A549 (cell line): ENCODE measurements around the gene MYO1D. TPM values are rescaled to one million over a fixed set of nuclear protein-coding genes. Genes with fewer than 3 reads are reported as not detected.

Experiments used
- ATAC-seq, 2 experiments: fragments of 200-7000 bp in 1 of 2; fragments of >200 bp in 1 of 2; cut with Nextera tagmentation in 1 of 2; cut with Tn5 transposase in 1 of 2; 3 replicates each; pipeline versions ENCODE4 v1.8.0 to v1.9.1; 2018 to 2020; ENCODE audit warnings: mild to moderate bottlenecking in 1 of 2, moderate library complexity in 1 of 2
- CTCF ChIA-PET: fragments of 300-600 bp; sonication (Branson Sonifier 250); formaldehyde crosslinking; extraction: SDS; loops from one replicate; lab custom pipeline; 2021; ENCODE audit warnings: antibody characterized with exemption, inconsistent platforms; lab: Yijun Ruan, JAX
- POLR2A ChIA-PET: fragments of 350-600 bp; formaldehyde crosslinking; extraction: SDS; loops from one replicate; lab custom pipeline; 2021; ENCODE audit warnings: antibody characterized with exemption, inconsistent platforms; lab: Yijun Ruan, JAX
- DNase-seq, 2 experiments: peaks; one replicate each; pipeline versions ENCODE4 v3.0.0 to v3.0.0-alpha.2; 2011 to 2016; ENCODE audit warnings: low read depth in 1 of 2, low spot score in 1 of 2
- FAIRE-seq: peaks from 2 replicates; lab custom pipeline; 2011; peaks lifted over from hg19 to GRCh38; lab: Jason Lieb, UNC
- H3K27ac ChIP-seq, 2 experiments: fragments of >200 bp; sonication (Bioruptor Twin); formaldehyde crosslinking; 3 replicates each; pipeline ENCODE4 v1.5.1; 2016 to 2017
- H3K4me1 ChIP-seq: fragments of >200 bp; sonication (Bioruptor Twin); formaldehyde crosslinking; 3 replicates; pipeline ENCODE4 v1.6.1; 2016
- H3K4me2 ChIP-seq: fragments of >200 bp; sonication (Bioruptor Twin); formaldehyde crosslinking; 3 replicates; pipeline ENCODE4 v1.6.1; 2016
- H3K4me3 ChIP-seq: fragments of >200 bp; sonication (Bioruptor Twin); formaldehyde crosslinking; 3 replicates; pipeline ENCODE4 v1.5.1; 2016
- H3K9me3 ChIP-seq: fragments of >200 bp; sonication (Bioruptor Twin); formaldehyde crosslinking; 3 replicates; pipeline ENCODE4 v1.6.1; 2016
- BCL3 ChIP-seq: fragments of >200 bp; sonication (Bioruptor Twin); formaldehyde crosslinking; IDR thresholded peaks from 3 replicates; pipeline ENCODE4 v1.6.1; 2016
- CHD2 ChIP-seq: fragments of 150-350 bp; IDR thresholded peaks from 2 replicates; pipeline ENCODE4 v1.6.1; 2014; ENCODE audit warnings: low read length; ENCODE audit not compliant: partially characterized antibody
- ESRRA ChIP-seq: fragments of 150-350 bp; IDR thresholded peaks from 2 replicates; pipeline ENCODE4 v1.6.1; 2014; ENCODE audit warnings: mild to moderate bottlenecking, low read length, borderline replicate concordance
- FOSB ChIP-seq: fragments of 250-450 bp; sonication (Bioruptor Pico); IDR thresholded peaks from 2 replicates; pipeline ENCODE4 v1.5.0; 2020; ENCODE audit warnings: mild to moderate bottlenecking, moderate library complexity
- FOXS1 ChIP-seq: fragments of 250-450 bp; sonication (Bioruptor Pico); IDR thresholded peaks from 2 replicates; pipeline ENCODE4 v1.5.0; 2020; ENCODE audit warnings: mild to moderate bottlenecking, moderate library complexity
- GATA3 ChIP-seq: IDR thresholded peaks from 2 replicates; pipeline ENCODE4 v1.6.1; 2012; ENCODE audit warnings: borderline replicate concordance
- HOXB13 ChIP-seq: fragments of 250-450 bp; sonication (Bioruptor Pico); IDR thresholded peaks from 2 replicates; pipeline ENCODE4 v1.5.0; 2020; ENCODE audit warnings: low read depth, mild to moderate bottlenecking, moderate library complexity
- JUNB ChIP-seq: fragments of >200 bp; sonication (Bioruptor Twin); formaldehyde crosslinking; IDR thresholded peaks from 2 replicates; pipeline ENCODE4 v1.6.1; 2016
- MAFK ChIP-seq: fragments of 450-650 bp; IDR thresholded peaks from 2 replicates; pipeline ENCODE4 v1.6.1; 2014; ENCODE audit not compliant: partially characterized antibody
- NFE2L2 ChIP-seq: fragments of 150-350 bp; conservative IDR thresholded peaks from 2 replicates; pipeline ENCODE4 v1.6.1; 2014; ENCODE audit warnings: low read length
- NR3C1 ChIP-seq: fragments of >200 bp; sonication (Bioruptor Twin); formaldehyde crosslinking; IDR thresholded peaks from 3 replicates; pipeline ENCODE4 v1.6.1; 2017
- RNF2 ChIP-seq: fragments of 200-600 bp; sonication (generic); IDR thresholded peaks from 2 replicates; pipeline ENCODE4 v1.6.1; 2016; ENCODE audit warnings: low read depth, mild to moderate bottlenecking, antibody characterized with exemption, moderate library complexity, borderline replicate concordance
- SMC3 ChIP-seq: fragments of >200 bp; sonication (Bioruptor Twin); formaldehyde crosslinking; IDR thresholded peaks from 3 replicates; pipeline ENCODE4 v1.6.1; 2018; ENCODE audit warnings: inconsistent platforms
- TFCP2L1 ChIP-seq: fragments of 250-450 bp; sonication (Bioruptor Pico); IDR thresholded peaks from 2 replicates; pipeline ENCODE4 v1.5.0; 2021; ENCODE audit warnings: mild to moderate bottlenecking
- ZC3H11A ChIP-seq: fragments of 450-650 bp; IDR thresholded peaks from 2 replicates; pipeline ENCODE4 v1.6.1; 2014; ENCODE audit warnings: antibody characterized with exemption, mild to moderate bottlenecking
- WGBS: methylation state at CpG from one replicate; pipeline ENCODE4 v1.1.6; 2017; ENCODE audit errors: missing lambda C conversion rate; 5-methylcytosine and 5-hydroxymethylcytosine counted together
- polyA plus RNA-seq, 4 experiments: library from polyadenylated mRNA; depleted of rRNA in 3 of 4; stranded (reverse); fragments of >200 nt; fragmentation: RNase III in 1 of 4; extraction: RNeasy Plus Mini Kit Qiagen cat#74134 plus additional on column Dnase treatment in 1 of 4; gene quantifications; 2 replicates in 3 of 4; 3 replicates in 1 of 4; pipeline ENCODE4 v1.2.3, GENCODE V29; 2011 to 2017
- TF ChIP-seq, protein P1 (sequence below): IDR thresholded peaks from 2 replicates; pipeline ENCODE4 v1.6.1; 2012
- TF ChIP-seq, protein P2 (sequence below): IDR thresholded peaks from 2 replicates; pipeline ENCODE4 v1.6.1; 2012

The MYO1D gene
- polyA plus RNA-seq, 2 of the 4 experiments (the other 2 are of a cell fraction), result 2.8 to 4.2 TPM

DNA sequence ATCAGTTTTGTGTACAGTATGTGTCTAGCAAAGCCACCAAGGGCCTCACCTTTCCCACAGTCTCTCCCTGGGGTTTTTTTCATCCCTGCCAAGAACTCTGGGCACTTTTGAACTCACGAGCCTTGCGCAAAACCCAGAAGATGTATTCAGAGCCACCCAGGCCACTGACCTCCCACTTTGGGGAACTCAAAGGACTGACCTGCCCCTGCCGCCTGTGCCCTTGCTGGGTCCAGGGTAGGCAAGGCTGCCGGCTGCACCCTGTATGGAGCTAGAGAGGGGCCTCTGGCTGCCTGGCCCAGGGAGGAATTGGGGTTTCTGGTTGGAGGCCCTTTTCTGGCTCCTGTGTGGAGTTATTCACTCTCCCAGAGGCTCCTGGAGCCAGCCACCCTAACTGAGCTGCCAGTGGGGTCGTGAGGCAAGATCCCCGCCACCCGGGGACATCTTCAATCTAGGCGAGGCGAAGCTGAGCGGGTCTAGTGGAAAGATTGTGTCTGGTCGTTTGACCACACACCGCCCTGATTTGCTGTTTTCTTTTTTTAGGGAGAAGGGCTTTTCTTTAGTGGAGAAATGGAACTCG is 388.2 kb downstream of the MYO1D start:
- FAIRE-seq (no peak), DNase-seq (no peak), ATAC-seq (no peak)
- Histone ChIP-seq H3K9me3 (no peaks in the 10 kb centered on the region), H3K4me3 (no peak overlapping the region), H3K27ac (no peak overlapping the region), H3K4me1 (peaks cover 6% of the 10 kb centered on the region; the same call in 1 of the 3 replicates), H3K4me2 (no peak overlapping the region)
- 92% methylated on average over 13 of the region's 13 CpGs for WGBS
- POLR2A ChIA-PET, result interaction anchor here (0.5 kb wide), 1 partner anchor 32 kb away, joined by 5 read pairs; no protein-coding TSS in a partner anchor
- TF ChIP-seq, protein P1, sequence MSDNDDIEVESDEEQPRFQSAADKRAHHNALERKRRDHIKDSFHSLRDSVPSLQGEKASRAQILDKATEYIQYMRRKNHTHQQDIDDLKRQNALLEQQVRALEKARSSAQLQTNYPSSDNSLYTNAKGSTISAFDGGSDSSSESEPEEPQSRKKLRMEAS, result no peak
- TF ChIP-seq, protein P2, sequence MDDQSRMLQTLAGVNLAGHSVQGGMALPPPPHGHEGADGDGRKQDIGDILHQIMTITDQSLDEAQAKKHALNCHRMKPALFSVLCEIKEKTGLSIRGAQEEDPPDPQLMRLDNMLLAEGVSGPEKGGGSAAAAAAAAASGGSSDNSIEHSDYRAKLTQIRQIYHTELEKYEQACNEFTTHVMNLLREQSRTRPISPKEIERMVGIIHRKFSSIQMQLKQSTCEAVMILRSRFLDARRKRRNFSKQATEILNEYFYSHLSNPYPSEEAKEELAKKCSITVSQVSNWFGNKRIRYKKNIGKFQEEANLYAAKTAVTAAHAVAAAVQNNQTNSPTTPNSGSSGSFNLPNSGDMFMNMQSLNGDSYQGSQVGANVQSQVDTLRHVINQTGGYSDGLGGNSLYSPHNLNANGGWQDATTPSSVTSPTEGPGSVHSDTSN, result no peak
- no peak for TF ChIP-seq FOSB
- CTCF ChIA-PET, result interaction anchor here (1.0 to 23.7 kb wide), 4 partner anchors 11 to 266 kb away, joined by 4 to 298 read pairs (median 6); no protein-coding TSS in a partner anchor

- WGBS, result 97% methylated on average over 16 of the region's 16 CpGs
- Histone ChIP-seq H3K4me2 (peak overlapping the region; percentile 93), H3K4me1 (peaks cover 6% of the 10 kb centered on the region; the same call in 1 of the 3 replicates), H3K9me3 (no peaks in the 10 kb centered on the region), H3K4me3 (no peak overlapping the region), H3K27ac (no peak overlapping the region; a peak in 1 of 6 replicates)
- CTCF ChIA-PET, result interaction anchor here (1.1 to 23.7 kb wide), 5 partner anchors 12 to 267 kb away, joined by 4 to 298 read pairs (median 5); partner anchors contain the start of gene PSMD11
- TF ChIP-seq RNF2 (no peak), JUNB (no peak), CHD2 (no peak), HOXB13 (CRISPR knock-in tag) (no peak), NFE2L2 (no peak), BCL3 (no peak), GATA3 (no peak), TFCP2L1 (no peak), MAFK (no peak), FOXS1 (no peak), FOSB (no peak), ZC3H11A (no peak), ESRRA (no peak), NR3C1 (no peak)
- DNase-seq (no peak), ATAC-seq (no peak), FAIRE-seq (no peak)
- POLR2A ChIA-PET, result no interaction called here
Measured at GRCh38 chr17:32488177-32488542, 388.8 kb downstream of the MYO1D start.

DNA sequence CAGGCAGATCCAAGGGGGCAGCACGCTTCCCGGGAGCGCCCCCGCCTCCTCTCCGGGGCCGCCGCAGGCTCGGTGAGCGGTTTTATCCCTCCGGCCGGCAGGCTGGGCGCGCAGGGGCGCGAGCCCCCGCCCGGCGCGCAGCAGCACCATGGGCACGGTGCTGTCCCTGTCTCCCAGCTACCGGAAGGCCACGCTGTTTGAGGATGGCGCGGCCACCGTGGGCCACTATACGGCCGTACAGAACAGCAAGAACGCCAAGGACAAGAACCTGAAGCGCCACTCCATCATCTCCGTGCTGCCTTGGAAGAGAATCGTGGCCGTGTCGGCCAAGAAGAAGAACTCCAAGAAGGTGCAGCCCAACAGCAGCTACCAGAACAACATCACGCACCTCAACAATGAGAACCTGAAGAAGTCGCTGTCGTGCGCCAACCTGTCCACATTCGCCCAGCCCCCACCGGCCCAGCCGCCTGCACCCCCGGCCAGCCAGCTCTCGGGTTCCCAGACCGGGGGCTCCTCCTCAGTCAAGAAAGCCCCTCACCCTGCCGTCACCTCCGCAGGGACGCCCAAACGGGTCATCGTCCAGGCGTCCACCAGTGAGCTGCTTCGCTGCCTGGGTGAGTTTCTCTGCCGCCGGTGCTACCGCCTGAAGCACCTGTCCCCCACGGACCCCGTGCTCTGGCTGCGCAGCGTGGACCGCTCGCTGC is 389.3 kb downstream of the MYO1D start:
- Histone ChIP-seq H3K27ac (peak overlapping the region; percentile 86 to 92), H3K4me3 (peak overlapping the region; percentile 94), H3K4me1 (peaks cover 6% of the 10 kb centered on the region; the same call in 1 of the 3 replicates), H3K4me2 (peak overlapping the region; percentile 93), H3K9me3 (no peaks in the 10 kb centered on the region)
- ChIA-PET POLR2A (interaction anchor here (0.6 to 1.3 kb wide), 2 partner anchors 268 to 434 kb away, joined by 3 to 5 read pairs; no protein-coding TSS in a partner anchor), CTCF (interaction anchor here (1.0 to 23.7 kb wide), 7 partner anchors 8 to 267 kb away, joined by 3 to 298 read pairs (median 5); partner anchors contain the start of gene PSMD11)
- DNase-seq (peak in 1 of 2 experiments; percentile 31), ATAC-seq (peak; percentile 4 to 7; a peak in 5 of 6 replicates), FAIRE-seq (no peak)
- WGBS, result 61% methylated on average over 42 of the region's 59 CpGs
- TF ChIP-seq, protein P1, result peak; percentile 23; the same call in 1 of the 2 replicates
- no peak for TF ChIP-seq SMC3
